A549 (cell line): Measurements from ENCODE around the gene TRMO.

ENCODE experiments used
- GATA3 ChIP-seq: IDR thresholded peaks from 2 replicates; pipeline ENCODE4 v1.6.1; 2012; ENCODE audit warnings: borderline replicate concordance
- RAD21 ChIP-seq, 2 experiments: fragments of >200 bp in 1 of 2; sonication (Bioruptor Twin) in 1 of 2; formaldehyde crosslinking in 1 of 2; IDR thresholded peaks in 1 of 2; conservative IDR thresholded peaks in 1 of 2; 2 replicates in 1 of 2; 3 replicates in 1 of 2; pipeline ENCODE4 v1.6.1; 2012 to 2018; ENCODE audit warnings: inconsistent platforms in 1 of 2
- RCOR1 ChIP-seq: fragments of 150-350 bp; IDR thresholded peaks from 2 replicates; pipeline ENCODE4 v1.6.1; 2014; ENCODE audit warnings: antibody characterized with exemption, low read length, low read depth
- TF ChIP-seq, protein P1 (sequence below): fragments of >200 bp; sonication (Bioruptor Twin); formaldehyde crosslinking; IDR thresholded peaks from 3 replicates; pipeline ENCODE4 v1.5.1; 2016

GRCh38 chr9:97874624-97875023, 47.7 kb downstream of the TRMO start:
- TF ChIP-seq RAD21 (conservative IDR thresholded peaks at IDR 0.05 in 1 of 2, IDR thresholded peaks at IDR 0.05 in 1 of 2): no peak
- TF ChIP-seq, protein P1, sequence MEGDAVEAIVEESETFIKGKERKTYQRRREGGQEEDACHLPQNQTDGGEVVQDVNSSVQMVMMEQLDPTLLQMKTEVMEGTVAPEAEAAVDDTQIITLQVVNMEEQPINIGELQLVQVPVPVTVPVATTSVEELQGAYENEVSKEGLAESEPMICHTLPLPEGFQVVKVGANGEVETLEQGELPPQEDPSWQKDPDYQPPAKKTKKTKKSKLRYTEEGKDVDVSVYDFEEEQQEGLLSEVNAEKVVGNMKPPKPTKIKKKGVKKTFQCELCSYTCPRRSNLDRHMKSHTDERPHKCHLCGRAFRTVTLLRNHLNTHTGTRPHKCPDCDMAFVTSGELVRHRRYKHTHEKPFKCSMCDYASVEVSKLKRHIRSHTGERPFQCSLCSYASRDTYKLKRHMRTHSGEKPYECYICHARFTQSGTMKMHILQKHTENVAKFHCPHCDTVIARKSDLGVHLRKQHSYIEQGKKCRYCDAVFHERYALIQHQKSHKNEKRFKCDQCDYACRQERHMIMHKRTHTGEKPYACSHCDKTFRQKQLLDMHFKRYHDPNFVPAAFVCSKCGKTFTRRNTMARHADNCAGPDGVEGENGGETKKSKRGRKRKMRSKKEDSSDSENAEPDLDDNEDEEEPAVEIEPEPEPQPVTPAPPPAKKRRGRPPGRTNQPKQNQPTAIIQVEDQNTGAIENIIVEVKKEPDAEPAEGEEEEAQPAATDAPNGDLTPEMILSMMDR: no peak
- no peak for TF ChIP-seq GATA3
- no peak for TF ChIP-seq RCOR1
